Stomach (tissue), 9 donors: ENCODE data around the gene COL4A1. TPM values are rescaled to one million over a fixed set of nuclear protein-coding genes. Genes with fewer than 3 reads are reported as not detected.

Experiments
- DNase-seq, 2 donors: peaks; one replicate each; pipeline versions ENCODE4 v3.0.0 to v3.0.0-alpha.2; 2013 to 2019
- H3K27ac ChIP-seq, 5 donors: fragments of 200-600 bp in 4 of 5; sonication (generic) in 4 of 5; one replicate each; pipeline ENCODE4 v1.5.1; 2013 to 2019; ENCODE audit warnings: mild to moderate bottlenecking in 1 of 5, moderate library complexity in 1 of 5
- H3K27me3 ChIP-seq, 3 donors: fragments of 200-600 bp; sonication (generic); one replicate each; pipeline ENCODE4 v1.5.1; 2017 to 2019; ENCODE audit warnings: mixed run types in 1 of 3
- H3K36me3 ChIP-seq, 4 donors: fragments of 200-600 bp; sonication (generic); 1 replicate in 3 of 4; 2 replicates in 1 of 4; pipeline ENCODE4 v1.5.1; 2016 to 2019
- H3K4me1 ChIP-seq, 4 donors: fragments of 200-600 bp; sonication (generic); one replicate each; pipeline ENCODE4 v1.5.1; 2016 to 2019
- H3K4me3 ChIP-seq, 4 donors: fragments of 200-600 bp; sonication (generic) in 3 of 4; one replicate each; pipeline ENCODE4 v1.5.1; 2016 to 2019; ENCODE audit warnings: mild to moderate bottlenecking in 1 of 4
- H3K9me3 ChIP-seq, 4 donors: fragments of 200-600 bp; sonication (generic); one replicate each; pipeline ENCODE4 v1.5.1; 2016 to 2019
- CTCF ChIP-seq, 7 experiments: fragments of 450-650 bp in 4 of 7; fragments of 200-600 bp in 3 of 7; sonication (generic) in 3 of 7; IDR thresholded peaks; one replicate each; pipeline ENCODE4 v1.5.1; 2016 to 2019; ENCODE audit warnings: antibody characterized with exemption in 7 of 7, control low read depth in 2 of 7, mild to moderate bottlenecking in 1 of 7
- EP300 ChIP-seq: sonication (generic); formaldehyde crosslinking; IDR thresholded peaks from one replicate; pipeline ENCODE4 v1.6.1; 2017; ENCODE audit warnings: antibody characterized with exemption
- POLR2A ChIP-seq, 4 donors: fragments of 450-650 bp; IDR thresholded peaks; one replicate each; pipeline ENCODE4 v1.6.1; 2016; ENCODE audit warnings: antibody characterized with exemption in 4 of 4, control low read depth in 2 of 4, mild to moderate bottlenecking in 1 of 4, moderate library complexity in 1 of 4
- POLR2AphosphoS5 ChIP-seq, 3 donors: sonication (generic); formaldehyde crosslinking; IDR thresholded peaks; one replicate each; pipeline ENCODE4 v1.6.1; 2016; ENCODE audit warnings: antibody characterized with exemption in 3 of 3
- WGBS, 5 donors: extraction: QIAGEN DNeasy Blood & Tissue Kit in 3 of 5; methylation state at CpG; one replicate each; pipeline versions ENCODE4 v1.1.5 to v1.1.7; 2013 to 2018; 5-methylcytosine and 5-hydroxymethylcytosine counted together
- intact Hi-C: fragments of 100-400 bp; cut with DNase I; formaldehyde crosslinking; loops from one replicate; pipeline ENCODE4 v1.15.1; 2023; ENCODE audit warnings: low total_unique reads
- polyA plus RNA-seq, 3 donors: library from polyadenylated mRNA; stranded (reverse); fragments of 200-250 nt; gene quantifications; one replicate each; pipeline ENCODE4 v1.2.3, GENCODE V29; 2013
- total RNA-seq, 5 donors: library from RNA; depleted of rRNA; stranded (reverse); fragments of >200 nt; gene quantifications; one replicate each; pipeline versions ENCODE4 v1.1.0 to v1.2.3, GENCODE V29; 2014 to 2016
- donor health status: healthy with polysubstance abuse.
- donor health status: Bipolar disorder and iron deficiency.
- donor health status: healthy.

Gene COL4A1
- total and polyA plus RNA-seq, 8 donors: 18.8 to 798 (median 133) TPM

GRCh38 chr13:110225609-110226574, 81.1 kb downstream of the COL4A1 start:
- Histone ChIP-seq H3K36me3 (no peaks in the 10 kb centered on the region), H3K27ac (peak overlapping the region; percentile 27 to 92 (median 46)), H3K4me1 (peaks cover 0 to 29% (median 16%) of the 10 kb centered on the region in 4 donors), H3K9me3 (no peaks in the 10 kb centered on the region), H3K4me3 (no peak overlapping the region), H3K27me3 (no peaks in the 10 kb centered on the region)
- no peak for DNase-seq
- intact Hi-C loops: no loop called here
- no peak for TF ChIP-seq EP300
- TF ChIP-seq POLR2A (IDR thresholded peaks at IDR 0.05): no peak
- TF ChIP-seq POLR2AphosphoS5 (IDR thresholded peaks at IDR 0.05): no peak
- no peak for TF ChIP-seq CTCF (IDR thresholded peaks at IDR 0.05)
- WGBS, 5 donors: 53 to 66% (median 59%) methylated on average over 12 of the region's 12 CpGs

DNA sequence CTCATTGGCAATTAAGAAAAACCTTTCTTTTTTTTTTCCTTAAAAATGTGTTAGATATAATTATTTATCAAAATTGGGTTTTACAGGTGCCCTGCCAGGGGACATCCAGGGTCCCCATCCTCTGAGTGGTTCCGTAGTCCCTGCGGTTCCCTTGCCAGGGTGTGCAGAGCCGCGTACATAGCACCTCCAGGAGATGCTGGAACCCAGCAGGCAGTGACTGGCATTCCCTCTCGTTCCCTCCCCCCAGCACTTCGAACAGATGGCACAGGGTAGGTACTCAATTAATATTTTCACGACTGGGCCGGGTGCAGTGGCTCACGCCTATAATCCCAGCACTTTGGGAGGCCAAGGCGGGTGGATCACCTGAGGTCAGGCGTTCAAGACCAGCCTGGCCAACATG, 82.0 kb downstream of the COL4A1 start:
- Histone ChIP-seq H3K4me1 (peaks cover 0 to 26% (median 16%) of the 10 kb centered on the region in 4 donors), H3K9me3 (no peaks in the 10 kb centered on the region), H3K27me3 (no peaks in the 10 kb centered on the region), H3K36me3 (no peaks in the 10 kb centered on the region), H3K4me3 (no peak overlapping the region), H3K27ac (peak overlapping the region in 3 of 5 donors; percentile 28 to 92 (median 67))
- 82 to 95% (median 90%) methylated on average over 11 of the region's 11 CpGs for WGBS, 5 donors
- DNase-seq: no peak
- TF ChIP-seq POLR2AphosphoS5 (IDR thresholded peaks at IDR 0.05): no peak
- TF ChIP-seq POLR2A (IDR thresholded peaks at IDR 0.05): no peak
- no peak for TF ChIP-seq EP300
- no peak for TF ChIP-seq CTCF (IDR thresholded peaks at IDR 0.05)
- intact Hi-C loops: no loop called here

DNA sequence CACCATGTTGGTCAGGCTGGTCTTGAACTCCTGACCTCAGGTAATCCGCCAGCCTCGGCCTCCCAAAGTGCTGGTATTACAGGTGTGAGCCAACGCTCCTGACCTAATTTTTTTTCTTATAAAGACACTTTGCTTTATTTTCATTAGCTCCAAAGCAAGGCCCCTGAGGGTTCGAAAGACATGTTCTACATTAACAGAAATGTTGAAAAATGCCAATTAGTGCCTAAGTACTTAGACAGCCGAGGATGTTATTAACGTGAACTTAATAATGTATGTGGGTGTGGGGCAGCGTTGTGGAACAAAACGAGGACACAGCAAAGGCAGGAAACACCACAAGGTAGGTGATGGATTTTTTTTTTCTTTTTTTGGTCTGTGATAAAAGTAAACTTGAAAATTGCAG, 82.4 kb downstream of the COL4A1 start:
- WGBS, 5 donors: 80 to 85% (median 85%) methylated on average over 8 of the region's 8 CpGs
- Histone ChIP-seq H3K4me3 (no peak overlapping the region), H3K27ac (peak overlapping the region in 2 of 5 donors; percentile 18 to 92), H3K9me3 (no peaks in the 10 kb centered on the region), H3K27me3 (no peaks in the 10 kb centered on the region), H3K36me3 (no peaks in the 10 kb centered on the region), H3K4me1 (peaks cover 0 to 26% (median 16%) of the 10 kb centered on the region in 4 donors)
- intact Hi-C loops: loop anchor here (5.0 kb wide), 1 partner anchor 188 kb away; no protein-coding TSS in a partner anchor
- no peak for TF ChIP-seq POLR2A (IDR thresholded peaks at IDR 0.05)
- no peak for TF ChIP-seq POLR2AphosphoS5 (IDR thresholded peaks at IDR 0.05)
- no peak for TF ChIP-seq CTCF (IDR thresholded peaks at IDR 0.05)
- no peak for TF ChIP-seq EP300
- DNase-seq: no peak

GRCh38 chr13:110221406-110222117, 85.4 kb downstream of the COL4A1 start:
- H3K27ac ChIP-seq: peak overlapping the region in 4 of 5 donors; percentile 79 to 92 (median 82)
- H3K36me3 ChIP-seq: no peaks in the 10 kb centered on the region
- H3K27me3 ChIP-seq: peaks cover 0 to 5% (median 0%) of the 10 kb centered on the region in 3 donors
- peak in 1 of 2 donors; percentile 56 for DNase-seq
- H3K9me3 ChIP-seq: no peaks in the 10 kb centered on the region
- WGBS, 5 donors: 41 to 65% (median 60%) methylated on average over 18 of the region's 18 CpGs
- peak in 1 of 3 donors; percentile 61 for TF ChIP-seq POLR2AphosphoS5 (IDR thresholded peaks at IDR 0.05)
- TF ChIP-seq EP300: no peak
- no peak for TF ChIP-seq POLR2A (IDR thresholded peaks at IDR 0.05)
- no peak for TF ChIP-seq CTCF (IDR thresholded peaks at IDR 0.05)
- H3K4me1 ChIP-seq: peaks cover 8 to 48% (median 23%) of the 10 kb centered on the region in 4 donors
- no peak overlapping the region for H3K4me3 ChIP-seq
- intact Hi-C loops: loop anchor here (5.0 kb wide), 1 partner anchor 191 kb away; no protein-coding TSS in a partner anchor
